Adipocyte (in vitro differentiated cells): ENCODE data around the gene KRTAP10-11.
"Not testable (repeated sequence)": the region's sequence is repeated elsewhere in the genome, so short reads cannot be mapped to it uniquely, and the experiment has no call there.

ENCODE experiments used
- DNase-seq: peaks from one replicate; pipeline ENCODE4 v3.0.0-alpha.2; 2015; ENCODE audit warnings: low read depth
- H3K27me3 ChIP-seq: replicated peaks from 2 replicates; pipeline ENCODE4 v1.7.0; 2013; ENCODE audit warnings: mild to moderate bottlenecking, low read length, moderate library complexity; ENCODE audit not compliant: control insufficient read depth, insufficient read depth
- H3K36me3 ChIP-seq: 2 replicates; pipeline ENCODE4 v1.7.0; 2013; ENCODE audit warnings: low read length, mild to moderate bottlenecking, moderate library complexity; ENCODE audit not compliant: control insufficient read depth, insufficient read depth, severe bottlenecking
- H3K4me1 ChIP-seq: 2 replicates; pipeline ENCODE4 v1.7.0; 2013; ENCODE audit warnings: mild to moderate bottlenecking, low read length, moderate library complexity; ENCODE audit not compliant: control insufficient read depth, insufficient read depth
- H3K4me3 ChIP-seq: 2 replicates; pipeline ENCODE4 v1.7.0; 2013; ENCODE audit warnings: mild to moderate bottlenecking, low read length, moderate library complexity
- H3K9ac ChIP-seq: 2 replicates; pipeline ENCODE4 v1.7.0; 2013; ENCODE audit warnings: mild to moderate bottlenecking, low read length, moderate library complexity
- H3K9me3 ChIP-seq: 2 replicates; pipeline ENCODE4 v1.7.0; 2013; ENCODE audit warnings: mild to moderate bottlenecking, low read length, moderate library complexity; ENCODE audit not compliant: control insufficient read depth

The KRTAP10-11 gene

DNA sequence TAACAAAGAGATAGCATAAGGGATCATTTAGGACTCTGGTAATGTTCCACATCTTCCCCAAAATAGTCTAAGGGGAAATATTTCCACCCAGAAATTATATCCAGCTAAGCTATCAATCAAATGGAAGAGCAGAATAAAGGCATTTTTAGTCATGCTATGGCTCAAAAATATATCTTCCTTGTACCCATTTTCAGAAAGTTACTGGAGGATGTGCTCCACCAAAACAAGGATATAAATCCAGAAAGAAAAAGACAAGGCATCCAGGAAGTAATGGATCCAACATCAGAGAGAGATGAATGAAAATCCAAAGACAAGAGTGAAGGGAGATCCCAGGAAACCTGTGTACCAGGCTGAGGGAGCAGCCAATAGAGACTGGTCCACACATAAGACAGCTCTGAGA, 37.0 kb upstream of the KRTAP10-11 start:
- H3K4me1 ChIP-seq = no peaks in the 10 kb centered on the region
- H3K9ac ChIP-seq = no peak overlapping the region
- no peaks in the 10 kb centered on the region for H3K27me3 ChIP-seq
- no peak for DNase-seq
- peaks cover 27% of the 10 kb centered on the region for H3K9me3 ChIP-seq
- no peaks in the 10 kb centered on the region for H3K36me3 ChIP-seq
- no peak overlapping the region for H3K4me3 ChIP-seq

DNA sequence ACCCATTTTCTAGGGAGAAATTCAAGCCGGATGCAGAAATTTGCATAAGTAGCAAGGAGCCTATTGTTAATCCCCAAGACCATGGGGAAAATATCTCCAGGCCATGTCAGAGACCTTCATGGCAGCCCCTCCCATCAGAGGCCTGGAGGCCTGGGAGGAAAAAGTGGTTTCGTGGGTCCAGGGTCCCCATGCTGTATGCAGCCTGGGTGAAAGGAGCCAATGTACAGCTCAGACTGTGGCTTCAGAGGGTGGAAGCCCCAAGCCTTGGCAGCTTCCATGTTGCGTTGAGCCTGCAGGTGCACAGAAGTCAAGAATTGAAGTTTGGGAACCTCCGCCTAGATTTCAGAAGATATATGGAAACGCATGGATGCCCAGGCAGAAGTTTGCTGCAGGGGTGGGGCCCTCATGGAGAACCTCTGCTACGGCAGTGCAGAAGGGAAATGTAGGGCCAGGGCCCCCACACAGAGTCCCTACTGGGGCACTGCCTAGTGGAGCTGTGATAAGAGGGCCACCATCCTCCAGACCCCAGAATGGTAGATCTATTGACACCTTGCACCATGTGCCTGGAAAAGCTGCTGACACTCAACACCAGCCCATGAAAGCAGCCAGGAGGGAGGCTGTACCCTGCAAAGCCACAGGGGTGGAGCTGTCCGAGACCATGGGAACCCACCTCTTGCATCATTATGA, 35.9 kb upstream of the KRTAP10-11 start:
- H3K27me3 ChIP-seq, H3K4me3 ChIP-seq, H3K4me1 ChIP-seq, H3K9ac ChIP-seq, DNase-seq, H3K36me3 ChIP-seq: not testable (repeated sequence)
- H3K9me3 ChIP-seq = peaks cover 24% of the 10 kb centered on the region

DNA sequence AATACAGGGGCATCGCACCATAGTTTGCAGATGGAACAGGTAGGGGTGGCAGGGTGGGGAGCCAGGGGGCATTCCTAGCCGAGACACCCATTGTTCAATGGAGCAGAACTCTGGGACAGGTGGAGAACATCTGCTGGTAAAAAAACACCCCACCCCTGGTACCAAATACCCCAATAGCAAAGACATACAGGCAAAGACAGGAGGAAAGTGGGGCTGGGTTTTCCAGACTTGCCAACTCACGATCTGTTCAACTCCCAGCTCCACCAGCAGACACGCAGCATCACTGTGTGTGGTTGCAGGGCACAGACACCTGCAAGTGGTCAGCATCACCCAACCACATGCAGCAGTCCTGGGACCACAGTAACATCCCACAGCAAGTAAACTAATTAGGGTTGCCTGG, 34.7 kb upstream of the KRTAP10-11 start:
- H3K9ac ChIP-seq = no peak overlapping the region
- no peaks in the 10 kb centered on the region for H3K36me3 ChIP-seq
- peaks cover 21% of the 10 kb centered on the region for H3K9me3 ChIP-seq
- H3K27me3 ChIP-seq = no peaks in the 10 kb centered on the region
- H3K4me3 ChIP-seq = no peak overlapping the region
- no peak for DNase-seq
- no peaks in the 10 kb centered on the region for H3K4me1 ChIP-seq

DNA sequence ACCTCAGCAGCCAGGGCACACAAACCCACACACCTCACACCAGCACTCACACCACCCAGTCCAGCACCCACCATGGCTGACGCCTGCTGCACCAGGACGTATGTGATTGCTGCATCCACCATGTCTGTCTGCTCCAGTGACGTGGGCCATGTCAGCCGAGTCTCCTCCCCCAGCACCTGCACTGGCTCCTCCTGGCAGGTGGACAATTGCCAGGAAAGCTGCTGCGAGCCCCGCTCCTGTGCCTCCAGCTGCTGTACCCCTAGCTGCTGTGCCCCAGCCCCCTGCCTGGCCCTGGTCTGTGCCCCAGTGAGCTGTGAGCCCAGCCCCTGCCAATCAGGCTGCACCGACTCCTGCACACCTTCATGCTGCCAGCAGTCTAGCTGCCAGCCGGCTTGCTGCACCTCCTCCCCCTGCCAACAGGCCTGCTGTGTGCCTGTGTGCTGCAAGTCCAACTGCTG, 34.2 kb upstream of the KRTAP10-11 start, which contains the start of gene KRTAP10-8:
Gene KRTAP10-8 (plus strand): TSS at position 51 of the 458 bp plus-strand sequence. CDS start 22 bp downstream, at position 73.
- Histone ChIP-seq H3K9me3 (peaks cover 20% of the 10 kb centered on the region), H3K4me3 (no peak within 1 kb of the TSS), H3K4me1 (no peaks in the 10 kb centered on the region), H3K27me3 (no peaks in the 10 kb centered on the region), H3K9ac (no peak within 1 kb of the TSS), H3K36me3 (no peaks in the 10 kb centered on the region)
- DNase-seq = no peak

DNA sequence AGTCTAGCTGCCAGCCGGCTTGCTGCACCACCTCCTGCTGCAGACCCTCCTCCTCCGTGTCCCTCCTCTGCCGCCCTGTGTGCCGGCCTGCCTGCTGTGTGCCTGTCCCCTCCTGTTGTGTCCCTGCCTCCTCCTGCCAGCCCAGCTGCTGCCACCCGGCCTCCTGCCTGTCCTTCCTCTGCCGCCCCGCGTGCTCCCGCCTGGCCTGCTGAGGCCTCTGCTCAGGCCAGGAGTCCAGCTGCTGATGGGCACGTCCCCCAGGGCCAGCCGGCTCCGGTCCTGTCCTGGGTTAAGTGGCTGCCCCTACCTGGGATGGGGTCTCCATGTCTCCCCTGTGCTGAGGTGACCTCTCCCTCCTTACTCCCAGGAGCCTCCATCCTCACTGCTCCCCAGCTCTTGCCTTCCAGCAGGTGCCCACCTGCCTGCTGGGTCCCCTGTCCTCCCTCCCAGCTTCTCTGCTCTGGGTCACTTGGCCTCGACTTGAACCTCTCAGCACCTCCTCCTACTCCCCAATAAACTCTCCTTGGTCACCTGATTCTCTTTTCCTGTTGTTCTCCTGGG, 33.5 kb upstream of the KRTAP10-11 start:
- no peak overlapping the region for H3K9ac ChIP-seq
- DNase-seq = no peak
- no peaks in the 10 kb centered on the region for H3K27me3 ChIP-seq
- peaks cover 20% of the 10 kb centered on the region for H3K9me3 ChIP-seq
- no peaks in the 10 kb centered on the region for H3K36me3 ChIP-seq
- no peaks in the 10 kb centered on the region for H3K4me1 ChIP-seq
- H3K4me3 ChIP-seq = no peak overlapping the region

DNA sequence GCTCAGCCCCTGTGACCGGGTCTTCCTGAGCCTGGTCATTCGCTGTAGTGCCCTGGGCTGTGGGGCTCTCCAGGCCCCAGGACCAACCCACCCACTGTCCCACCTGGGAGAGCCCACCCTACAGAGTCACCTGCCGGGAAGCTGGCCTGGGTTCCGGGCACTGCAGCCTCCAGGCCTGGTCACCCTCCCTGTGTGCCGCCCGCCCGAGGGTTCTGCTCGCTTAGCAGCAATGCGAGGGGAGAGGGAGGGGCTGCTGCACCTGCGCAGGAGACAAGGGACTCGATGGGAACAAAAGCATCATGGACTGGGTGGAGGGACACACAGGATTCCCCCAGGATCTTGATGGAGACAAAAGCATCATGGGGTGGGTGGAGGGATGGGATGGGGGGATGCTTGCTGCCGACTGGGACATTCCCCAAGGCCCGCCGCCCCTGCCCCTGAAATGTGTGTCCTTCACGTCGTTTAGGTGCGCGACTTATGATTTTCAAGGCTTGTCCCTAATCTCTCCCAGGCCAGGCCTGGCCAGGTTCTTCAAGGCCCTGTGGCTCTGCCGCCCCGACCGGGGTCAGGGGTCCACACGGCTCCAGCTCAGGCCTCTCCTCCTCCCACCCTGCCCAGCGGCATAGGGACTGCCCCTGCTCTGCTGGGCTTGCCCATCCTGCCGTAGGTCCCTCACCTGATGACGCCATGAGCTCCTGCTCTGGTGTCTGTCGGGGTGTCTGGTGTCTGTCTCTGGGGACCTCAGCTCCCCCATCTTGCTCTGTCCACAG, 32.6 kb upstream of the KRTAP10-11 start:
- no peaks in the 10 kb centered on the region for H3K27me3 ChIP-seq
- no peak overlapping the region for H3K9ac ChIP-seq
- no peak overlapping the region for H3K4me3 ChIP-seq
- H3K4me1 ChIP-seq = no peaks in the 10 kb centered on the region
- no peak for DNase-seq
- H3K9me3 ChIP-seq = peaks cover 20% of the 10 kb centered on the region
- H3K36me3 ChIP-seq = no peaks in the 10 kb centered on the region

DNA sequence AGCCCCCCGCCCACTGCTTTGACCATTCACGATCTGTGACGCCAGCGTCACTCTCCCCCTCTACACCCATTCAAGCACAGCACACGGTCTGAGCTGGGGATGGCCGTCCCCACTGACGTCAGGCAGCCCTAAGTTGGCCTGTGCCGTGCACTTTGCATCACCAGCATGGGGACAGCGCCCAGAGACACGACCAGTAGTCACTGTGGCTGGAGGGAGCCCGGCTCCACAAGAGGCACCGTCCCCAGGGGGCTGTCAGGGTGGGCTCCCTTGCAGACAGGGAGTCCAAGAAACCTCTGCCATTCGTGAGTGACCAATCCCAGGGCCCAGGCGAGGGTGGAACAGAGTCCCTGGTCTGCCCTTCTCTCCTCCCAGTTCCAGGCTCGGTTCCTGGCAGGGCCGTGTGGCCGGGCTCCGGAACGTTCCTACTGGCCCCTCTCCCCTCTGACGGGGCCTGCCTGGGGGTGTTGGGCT, 32.0 kb upstream of the KRTAP10-11 start:
- Histone ChIP-seq H3K27me3 (no peaks in the 10 kb centered on the region), H3K36me3 (no peaks in the 10 kb centered on the region), H3K9ac (no peak overlapping the region), H3K4me1 (no peaks in the 10 kb centered on the region), H3K4me3 (no peak overlapping the region), H3K9me3 (peaks cover 19% of the 10 kb centered on the region)
- no peak for DNase-seq

DNA sequence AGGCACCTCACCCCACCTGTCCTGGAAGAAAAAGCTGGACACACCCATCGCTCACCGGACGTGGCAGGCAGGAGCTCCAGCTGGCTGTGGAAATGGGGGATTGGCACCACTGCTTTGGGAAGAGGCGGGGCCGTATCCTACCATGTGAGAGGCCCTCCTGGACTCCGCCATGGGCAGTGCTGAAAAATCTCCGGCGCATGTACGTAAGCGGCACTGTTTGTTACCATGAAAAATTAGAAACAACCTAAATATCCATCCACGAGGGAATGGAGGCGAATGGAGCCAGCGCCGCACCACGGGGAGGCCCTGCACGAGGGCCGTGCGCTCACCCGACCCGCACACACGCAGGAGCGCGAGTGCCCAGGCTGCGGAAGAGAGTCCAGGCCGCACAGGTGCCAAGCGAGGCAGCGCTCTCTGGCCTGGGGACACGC, 31.2 kb upstream of the KRTAP10-11 start:
- DNase-seq = no peak
- H3K9me3 ChIP-seq = peaks cover 22% of the 10 kb centered on the region
- no peak overlapping the region for H3K9ac ChIP-seq
- H3K27me3 ChIP-seq = no peaks in the 10 kb centered on the region
- H3K4me3 ChIP-seq = no peak overlapping the region
- no peaks in the 10 kb centered on the region for H3K4me1 ChIP-seq
- no peaks in the 10 kb centered on the region for H3K36me3 ChIP-seq

DNA sequence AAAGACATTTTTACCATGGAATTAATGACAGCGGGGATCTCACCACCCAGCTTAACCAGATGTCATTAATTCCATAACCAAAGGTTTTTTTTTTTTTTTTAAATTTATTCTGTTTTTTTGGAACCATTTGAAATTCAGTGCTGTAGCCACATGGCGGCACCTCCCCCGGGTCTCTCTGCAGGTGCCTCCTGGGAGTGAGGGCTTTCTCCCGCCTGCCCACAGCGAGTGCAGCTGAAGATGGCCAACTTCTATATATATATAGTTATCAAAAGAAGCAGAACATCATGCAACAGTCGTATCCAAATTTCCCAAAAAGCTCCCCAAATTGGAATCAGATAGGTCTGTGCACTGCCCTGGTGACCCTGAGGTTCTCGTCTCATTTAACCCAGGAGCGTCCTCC, 30.7 kb upstream of the KRTAP10-11 start:
- Histone ChIP-seq H3K4me1 (no peaks in the 10 kb centered on the region), H3K4me3 (no peak overlapping the region), H3K9ac (no peak overlapping the region), H3K36me3 (no peaks in the 10 kb centered on the region), H3K9me3 (peaks cover 27% of the 10 kb centered on the region), H3K27me3 (no peaks in the 10 kb centered on the region)
- DNase-seq = no peak

DNA sequence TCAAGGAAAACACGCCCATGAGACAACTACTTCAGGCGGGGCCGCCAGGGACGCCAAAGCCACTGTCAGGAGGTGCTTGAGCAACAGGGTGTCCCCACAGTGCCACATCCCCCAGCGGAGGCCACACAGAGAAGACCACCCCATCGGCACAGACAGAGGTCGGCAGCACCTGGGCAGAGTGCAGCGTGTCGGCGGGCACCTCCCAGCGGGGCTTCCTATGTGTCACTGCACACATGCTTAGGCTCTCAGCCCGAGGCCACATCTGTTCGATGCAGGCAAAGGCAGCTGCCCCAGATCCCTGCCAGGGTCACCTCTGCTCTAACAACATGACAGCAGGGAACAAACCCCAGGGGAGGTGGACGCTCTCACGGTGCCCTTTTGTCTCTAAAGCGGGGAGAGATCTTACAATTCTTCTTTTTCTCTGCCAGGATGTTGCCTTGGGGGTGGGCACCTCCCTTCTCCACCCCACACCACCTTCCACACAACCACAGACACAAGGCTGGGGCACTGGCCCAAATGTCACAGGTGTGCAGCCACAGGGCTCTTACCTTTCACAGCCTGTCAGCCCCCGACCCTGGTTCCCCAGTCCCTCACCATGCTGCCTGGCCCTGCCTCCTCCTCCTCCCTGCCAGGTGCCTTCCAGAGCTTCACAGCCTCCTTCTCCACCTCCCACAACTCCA, 30.2 kb upstream of the KRTAP10-11 start:
- Histone ChIP-seq H3K27me3 (no peaks in the 10 kb centered on the region), H3K4me1 (no peaks in the 10 kb centered on the region)
- DNase-seq = no peak

DNA sequence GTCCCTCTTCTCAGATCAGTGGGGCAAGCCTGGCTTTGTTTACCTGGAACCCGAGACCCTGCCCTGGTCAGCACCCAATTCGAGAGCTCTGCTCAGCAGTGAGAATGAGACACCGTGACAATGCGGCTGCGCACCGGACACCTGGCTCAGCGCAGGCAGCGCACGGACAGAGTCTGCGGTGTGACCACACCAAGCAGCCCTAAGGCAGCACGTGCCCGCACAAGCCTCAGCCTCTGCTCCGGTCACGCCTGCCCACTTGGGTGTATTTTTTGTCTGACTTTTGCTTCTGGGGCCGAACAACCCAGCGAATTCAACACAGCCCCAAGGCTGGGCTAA, 29.7 kb upstream of the KRTAP10-11 start:
- Histone ChIP-seq H3K9ac (no peak overlapping the region), H3K4me3 (no peak overlapping the region), H3K9me3 (peaks cover 24% of the 10 kb centered on the region), H3K4me1 (no peaks in the 10 kb centered on the region), H3K27me3 (no peaks in the 10 kb centered on the region), H3K36me3 (no peaks in the 10 kb centered on the region)
- no peak for DNase-seq

More for the DNA sequence above, 30.2 kb upstream of the KRTAP10-11 start:
- H3K9ac ChIP-seq = no peak overlapping the region
- no peak overlapping the region for H3K4me3 ChIP-seq
- H3K36me3 ChIP-seq = no peaks in the 10 kb centered on the region
- H3K9me3 ChIP-seq = peaks cover 29% of the 10 kb centered on the region
